Thoracic aorta endothelial cell (primary cell): ENCODE results near the gene CFLAR. TPM values are rescaled to one million over a fixed set of nuclear protein-coding genes. Genes with fewer than 3 reads are reported as not detected.
A peak's percentile ranks its signal among the peaks of the same experiment; 100 is the strongest.

Experiments used
- small RNA-seq: library from RNA; depleted of rRNA; stranded (forward); fragments of <200 nt; gene quantifications from one replicate; pipeline ENCODE3, GENCODE V24; 2012
- total RNA-seq: library from RNA; depleted of rRNA; stranded (reverse); fragments of >200 nt; gene quantifications from 2 replicates; pipeline ENCODE4 v1.2.3, GENCODE V29; 2012

CFLAR gene
- 385 and 532 TPM in 2 replicates for total RNA-seq

GRCh38 chr2:201116115-201116958 lies at the start of gene CFLAR:
Gene CFLAR, plus strand, starts transcription at chr2:201116164. Its CDS starts 13,702 bp downstream, at chr2:201129866.

GRCh38 chr2:201071479-201072200 lies 44.3 kb upstream of the CFLAR start, which contains the start of the genes HYCC2 and NDUFB3:
Gene HYCC2, minus strand, starts transcription at chr2:201071671. Its CDS starts 47,662 bp downstream, at chr2:201024009.
Gene NDUFB3, plus strand, starts transcription at chr2:201072001. Its CDS starts 6,882 bp downstream, at chr2:201078883.

GRCh38 chr2:201182650-201183364 lies 66.8 kb downstream of the CFLAR start, which contains the start of gene CASP10:
Gene CASP10, plus strand, starts transcription at chr2:201183141. Its CDS starts 2,637 bp downstream, at chr2:201185778.

Small RNAs within 50 kb of the gene (small RNA-seq; reads per million reads assigned to genes)
- gene AC007283.2 = not detected
- 1.8 reads per million, percentile 44 among the genes with 10 or more reads in this experiment for gene MTND4LP13
- not detected for gene RNU6-1206P
- gene RNU7-45P = not detected

Other genes starting within 250 kb of the CFLAR start
- 17.0 and 39.6 TPM in 2 replicates for gene PPIL3, start 227.1 kb upstream of the CFLAR start, total RNA-seq
- gene NIF3L1, start 226.8 kb upstream of the CFLAR start, total RNA-seq = 17.2 and 18.5 TPM in 2 replicates
- 29.9 and 36.4 TPM in 2 replicates for gene ORC2, start 152.5 kb upstream of the CFLAR start, total RNA-seq
- gene HYCC2, start 44.5 kb upstream of the CFLAR start, total RNA-seq = 26.3 and 31.5 TPM in 2 replicates
- 81.8 and 94.8 TPM in 2 replicates for gene NDUFB3, start 44.2 kb upstream of the CFLAR start, total RNA-seq
- 38.4 and 53.3 TPM in 2 replicates for gene CASP10, start 67.0 kb downstream of the CFLAR start, total RNA-seq
- gene CASP8, start 144.4 kb downstream of the CFLAR start, total RNA-seq = 16.2 and 17.2 TPM in 2 replicates
- 0.93 and 2.3 TPM in 2 replicates for gene FLACC1, start 241.2 kb downstream of the CFLAR start, total RNA-seq